GM19023 (cell line): Measurements from ENCODE around the gene DMXL1.

Experiments used
- ATAC-seq: cut with Tn5 transposase; IDR thresholded peaks from one replicate; pipeline ENCODE4 v1.9.1; 2021; ENCODE audit warnings: mild to moderate bottlenecking, moderate library complexity; ENCODE audit not compliant: unreplicated experiment

DMXL1 gene

DNA sequence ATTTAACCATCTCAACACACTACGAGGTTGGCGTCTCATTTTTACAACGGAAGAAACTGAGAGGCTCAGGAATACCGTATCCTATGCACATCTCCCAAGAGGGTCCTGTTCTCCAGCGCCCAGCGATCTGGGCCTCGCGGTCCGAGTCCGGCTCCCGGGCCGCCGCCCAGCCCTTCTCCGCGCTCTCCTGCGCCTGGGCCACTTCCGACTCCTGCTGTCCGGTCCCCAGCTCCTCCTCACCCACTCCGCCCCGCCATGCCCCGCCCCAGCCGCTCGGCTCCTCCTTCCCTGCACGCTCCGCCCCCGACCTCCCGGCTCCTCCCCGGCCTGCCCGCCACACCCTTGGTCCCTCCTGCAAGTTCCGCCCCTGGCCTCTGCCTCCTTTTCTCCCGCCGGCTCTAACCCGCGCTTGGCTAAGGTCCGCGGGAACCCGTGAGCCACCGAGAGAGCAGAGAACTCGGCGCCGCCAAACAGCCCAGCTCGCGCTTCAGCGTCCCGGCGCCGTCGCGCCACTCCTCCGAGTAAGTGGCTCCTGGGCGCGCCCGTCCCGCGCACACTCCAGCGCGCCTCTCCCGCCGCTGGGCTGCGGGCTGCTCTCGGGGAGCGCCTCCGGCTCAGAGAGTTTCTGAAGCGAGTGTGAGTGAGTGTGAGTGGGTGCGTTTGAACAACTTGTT is 197.6 kb downstream of the DMXL1 start:
- ATAC-seq, result peak; percentile 91

GRCh38 chr5:119269061-119269944 is 198.4 kb downstream of the DMXL1 start:
- ATAC-seq, result peak; percentile 6

GRCh38 chr5:119270121-119270565 is 199.3 kb downstream of the DMXL1 start:
- no peak for ATAC-seq

- ATAC-seq, result no peak
Observed at GRCh38 chr5:119270960-119271757, 200.3 kb downstream of the DMXL1 start.

GRCh38 chr5:119271758-119272730 is 201.2 kb downstream of the DMXL1 start:
- ATAC-seq, result no peak

- ATAC-seq, result no peak
Observed at GRCh38 chr5:119273391-119273839, 202.5 kb downstream of the DMXL1 start.

- ATAC-seq, result no peak
Observed at GRCh38 chr5:119274030-119274766, 203.3 kb downstream of the DMXL1 start.

DNA sequence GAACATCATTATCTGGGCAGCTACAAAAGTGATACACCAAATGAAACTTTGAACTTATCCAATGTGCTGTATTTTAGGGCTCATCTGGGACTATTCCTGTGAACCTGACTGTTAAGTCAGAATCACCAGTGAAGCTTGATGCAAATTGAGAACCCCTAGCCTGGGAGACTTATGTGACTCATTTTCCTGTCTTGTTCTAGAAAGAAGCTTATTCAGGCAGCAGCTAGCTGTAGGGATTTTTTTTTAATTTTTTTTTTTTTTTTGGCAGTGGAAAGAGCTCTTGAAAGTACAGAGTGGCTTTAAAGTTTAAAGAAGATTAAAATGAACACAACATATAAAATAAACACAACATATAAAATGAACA is 203.9 kb downstream of the DMXL1 start:
- ATAC-seq, result no peak

DNA sequence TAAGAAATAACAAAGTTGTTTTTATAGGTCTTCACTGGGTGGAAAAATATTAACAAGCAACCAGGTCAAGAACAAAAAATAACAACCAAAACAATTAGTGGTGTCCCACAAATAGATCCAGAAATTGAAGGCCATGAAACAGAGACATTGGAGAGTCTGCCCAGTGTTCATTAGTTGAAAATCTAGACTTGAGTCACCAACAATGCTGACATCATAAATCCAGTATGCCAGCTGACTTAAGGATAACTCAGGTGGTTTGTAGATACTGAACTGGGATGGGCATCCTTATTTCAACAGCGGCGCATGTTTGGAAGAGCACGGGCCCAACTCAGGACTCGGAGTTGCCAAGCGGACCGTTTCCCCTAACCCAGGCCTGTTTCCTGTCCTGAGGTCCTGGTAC is 204.3 kb downstream of the DMXL1 start:
- peak; percentile 8 for ATAC-seq

- ATAC-seq, result peak; percentile 72
Observed at GRCh38 chr5:119275601-119276173, 204.8 kb downstream of the DMXL1 start.

- no peak for ATAC-seq
Observed at GRCh38 chr5:119276978-119277377, 206.1 kb downstream of the DMXL1 start.

GRCh38 chr5:119279093-119279492 is 208.2 kb downstream of the DMXL1 start:
- ATAC-seq, result no peak

GRCh38 chr5:119280380-119280779 is 209.5 kb downstream of the DMXL1 start:
- no peak for ATAC-seq

GRCh38 chr5:119282628-119283027 is 211.7 kb downstream of the DMXL1 start:
- ATAC-seq, result no peak

GRCh38 chr5:119284031-119284430 is 213.1 kb downstream of the DMXL1 start:
- no peak for ATAC-seq

DNA sequence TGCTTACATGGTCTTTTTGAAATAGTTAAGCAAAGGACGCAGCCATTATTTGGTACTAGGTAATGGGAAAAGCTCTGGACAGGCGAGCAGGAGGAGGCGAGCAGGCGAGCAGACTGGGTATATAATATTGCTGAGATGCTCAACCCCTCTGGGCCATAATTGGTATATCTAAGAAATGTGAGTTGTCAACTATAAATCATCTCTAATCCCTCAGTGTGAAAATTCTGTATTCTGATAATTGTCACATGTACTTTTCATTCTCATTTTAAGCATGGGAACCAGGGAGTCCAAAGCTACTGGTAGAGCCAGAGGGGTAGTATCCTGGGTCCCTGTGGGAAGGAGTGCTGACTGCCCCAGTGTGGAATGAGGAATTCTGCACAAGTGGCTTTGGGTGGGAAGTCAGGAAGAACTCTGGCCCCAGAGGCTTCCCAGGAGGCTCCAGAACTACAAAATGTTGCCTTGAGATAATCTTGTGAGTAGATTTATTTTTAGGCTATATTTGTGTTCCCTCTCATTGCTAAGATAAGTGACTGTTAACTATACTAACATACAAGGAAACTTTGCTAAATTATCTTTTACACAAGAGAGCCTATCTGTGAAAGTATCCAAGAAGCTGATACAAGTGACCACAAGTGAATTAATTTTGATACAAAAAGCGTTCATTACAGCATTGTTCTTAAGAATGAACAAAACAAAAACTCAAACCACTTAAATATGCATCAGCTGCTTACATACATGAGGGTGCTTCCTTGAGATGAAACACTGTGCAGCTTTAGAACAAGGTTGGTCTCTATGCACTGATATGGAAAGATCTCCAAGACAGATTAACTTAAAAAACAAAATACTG is 214.4 kb downstream of the DMXL1 start:
- no peak for ATAC-seq

GRCh38 chr5:119286511-119287488 is 215.9 kb downstream of the DMXL1 start:
- ATAC-seq, result no peak
